ENCODE measurements around the gene ZNF536.

The ZNF536 gene

GRCh38 chr19:30606114-30607050, 234.2 kb downstream of the ZNF536 start:
- no peak for DNase-seq (ENCODE audit: low read depth)

Measured in non-pigmented ciliary epithelial cell (primary cell).